Gastrocnemius medialis (tissue), 4 donors: ENCODE data around the gene SH3YL1. TPM values are rescaled to one million over a fixed set of nuclear protein-coding genes. Genes with fewer than 3 reads are reported as not detected.
A peak's percentile ranks its signal among the peaks of the same experiment; 100 is the strongest.

Experiments used
- ATAC-seq, 2 donors: fragments of 150-250 bp; one replicate each; pipeline ENCODE4 v1.9.1; 2016
- DNase-seq, 2 donors: peaks; one replicate each; pipeline ENCODE4 v3.0.0-alpha.2; 2019
- H3K27ac ChIP-seq, 4 donors: fragments of 200-600 bp; sonication (generic); 1 replicate in 1 of 4; 2 replicates in 3 of 4; pipeline ENCODE4 v1.5.1; 2016 to 2018; ENCODE audit warnings: mild to moderate bottlenecking in 2 of 4, moderate library complexity in 1 of 4
- H3K27me3 ChIP-seq, 3 donors: fragments of 200-600 bp; sonication (generic) in 2 of 3; 1 replicate in 1 of 3; 2 replicates in 2 of 3; pipeline versions ENCODE4 v1.5.1 to v1.6.0; 2016 to 2019; ENCODE audit warnings: mild to moderate bottlenecking in 1 of 3, moderate library complexity in 1 of 3
- H3K36me3 ChIP-seq, 2 donors: fragments of 200-600 bp; sonication (generic) in 1 of 2; one replicate each; pipeline ENCODE4 v1.5.1; 2017 to 2018
- H3K4me1 ChIP-seq, 2 donors: fragments of 200-600 bp; sonication (generic) in 1 of 2; one replicate each; pipeline ENCODE4 v1.5.1; 2016 to 2017; ENCODE audit warnings: mild to moderate bottlenecking in 2 of 2
- H3K4me3 ChIP-seq, 4 donors: fragments of 200-600 bp; sonication (generic) in 3 of 4; 1 replicate in 1 of 4; 2 replicates in 3 of 4; pipeline ENCODE4 v1.5.1; 2016 to 2019; ENCODE audit warnings: mild to moderate bottlenecking in 2 of 4
- H3K9me3 ChIP-seq, 3 donors: fragments of 200-600 bp; sonication (generic) in 2 of 3; 1 replicate in 1 of 3; 2 replicates in 2 of 3; pipeline ENCODE4 v1.5.1; 2016 to 2019
- POLR2A ChIP-seq, 2 donors: fragments of 450-650 bp; IDR thresholded peaks; one replicate each; pipeline ENCODE4 v1.6.1; 2017; ENCODE audit warnings: antibody characterized with exemption in 2 of 2, mild to moderate bottlenecking in 2 of 2, moderate library complexity in 2 of 2
- in situ Hi-C, 4 donors: fragments of 200-750 bp; cut with MboI; loops; one replicate each; pipeline versions ENCODE4 v1.15.0 to v1.8.0; 2017; ENCODE audit warnings: low sequenced_read_pairs in 4 of 4
- intact Hi-C: fragments of 100-400 bp; cut with DNase I; formaldehyde crosslinking; loops from one replicate; pipeline ENCODE4 v1.15.1; 2023; ENCODE audit warnings: low total_unique reads
- total RNA-seq, 4 donors: library from RNA; depleted of rRNA; stranded (reverse); fragments of >200 nt; gene quantifications; one replicate each; pipeline versions ENCODE4 v1.1.0 to v1.2.3, GENCODE V29; 2016
- TF ChIP-seq, protein P1 (sequence below), 5 experiments: fragments of 450-650 bp in 3 of 5; fragments of 200-600 bp in 2 of 5; sonication (generic) in 2 of 5; IDR thresholded peaks in 4 of 5; conservative IDR thresholded peaks in 1 of 5; 1 replicate in 4 of 5; 2 replicates in 1 of 5; pipeline ENCODE4 v1.5.1; 2016 to 2019; ENCODE audit warnings: antibody characterized with exemption in 5 of 5, mild to moderate bottlenecking in 3 of 5, moderate library complexity in 3 of 5

The SH3YL1 gene
- total RNA-seq, 4 donors from 2014 or later: 6.2 to 16.1 (median 8.5) TPM

DNA sequence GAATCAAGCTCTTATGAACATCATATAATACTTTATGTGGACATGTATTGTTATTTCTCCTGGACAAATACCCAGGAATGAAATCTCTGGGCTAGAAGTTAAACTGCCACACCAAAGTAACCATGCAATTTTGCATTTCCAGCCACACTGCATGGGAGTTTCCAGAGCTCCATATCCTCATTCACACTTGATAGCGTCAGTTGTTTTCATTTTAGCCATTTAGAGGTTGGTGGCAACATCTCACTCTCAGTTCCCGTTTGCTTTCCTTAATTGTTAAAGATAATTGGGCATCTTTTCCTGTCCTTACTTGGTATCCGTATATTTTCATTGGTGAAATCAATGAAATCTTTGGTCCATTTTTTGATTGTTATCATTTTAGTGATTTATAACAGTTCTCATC, 47.8 kb downstream of the SH3YL1 start:
- Histone ChIP-seq H3K27me3 (no peaks in the 10 kb centered on the region), H3K4me3 (no peak overlapping the region), H3K36me3 (peaks cover 0 to 25% of the 10 kb centered on the region in 2 donors), H3K4me1 (no peaks in the 10 kb centered on the region), H3K27ac (no peak overlapping the region), H3K9me3 (no peaks in the 10 kb centered on the region)
- in situ Hi-C loops (no loop called here), intact Hi-C loops (no loop called here)
- DNase-seq: no peak
- TF ChIP-seq POLR2A (IDR thresholded peaks at IDR 0.05): no peak
- TF ChIP-seq, protein P1, sequence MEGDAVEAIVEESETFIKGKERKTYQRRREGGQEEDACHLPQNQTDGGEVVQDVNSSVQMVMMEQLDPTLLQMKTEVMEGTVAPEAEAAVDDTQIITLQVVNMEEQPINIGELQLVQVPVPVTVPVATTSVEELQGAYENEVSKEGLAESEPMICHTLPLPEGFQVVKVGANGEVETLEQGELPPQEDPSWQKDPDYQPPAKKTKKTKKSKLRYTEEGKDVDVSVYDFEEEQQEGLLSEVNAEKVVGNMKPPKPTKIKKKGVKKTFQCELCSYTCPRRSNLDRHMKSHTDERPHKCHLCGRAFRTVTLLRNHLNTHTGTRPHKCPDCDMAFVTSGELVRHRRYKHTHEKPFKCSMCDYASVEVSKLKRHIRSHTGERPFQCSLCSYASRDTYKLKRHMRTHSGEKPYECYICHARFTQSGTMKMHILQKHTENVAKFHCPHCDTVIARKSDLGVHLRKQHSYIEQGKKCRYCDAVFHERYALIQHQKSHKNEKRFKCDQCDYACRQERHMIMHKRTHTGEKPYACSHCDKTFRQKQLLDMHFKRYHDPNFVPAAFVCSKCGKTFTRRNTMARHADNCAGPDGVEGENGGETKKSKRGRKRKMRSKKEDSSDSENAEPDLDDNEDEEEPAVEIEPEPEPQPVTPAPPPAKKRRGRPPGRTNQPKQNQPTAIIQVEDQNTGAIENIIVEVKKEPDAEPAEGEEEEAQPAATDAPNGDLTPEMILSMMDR (IDR thresholded peaks at IDR 0.05 in 4 of 5, conservative IDR thresholded peaks at IDR 0.05 in 1 of 5): no peak
- no peak for ATAC-seq

DNA sequence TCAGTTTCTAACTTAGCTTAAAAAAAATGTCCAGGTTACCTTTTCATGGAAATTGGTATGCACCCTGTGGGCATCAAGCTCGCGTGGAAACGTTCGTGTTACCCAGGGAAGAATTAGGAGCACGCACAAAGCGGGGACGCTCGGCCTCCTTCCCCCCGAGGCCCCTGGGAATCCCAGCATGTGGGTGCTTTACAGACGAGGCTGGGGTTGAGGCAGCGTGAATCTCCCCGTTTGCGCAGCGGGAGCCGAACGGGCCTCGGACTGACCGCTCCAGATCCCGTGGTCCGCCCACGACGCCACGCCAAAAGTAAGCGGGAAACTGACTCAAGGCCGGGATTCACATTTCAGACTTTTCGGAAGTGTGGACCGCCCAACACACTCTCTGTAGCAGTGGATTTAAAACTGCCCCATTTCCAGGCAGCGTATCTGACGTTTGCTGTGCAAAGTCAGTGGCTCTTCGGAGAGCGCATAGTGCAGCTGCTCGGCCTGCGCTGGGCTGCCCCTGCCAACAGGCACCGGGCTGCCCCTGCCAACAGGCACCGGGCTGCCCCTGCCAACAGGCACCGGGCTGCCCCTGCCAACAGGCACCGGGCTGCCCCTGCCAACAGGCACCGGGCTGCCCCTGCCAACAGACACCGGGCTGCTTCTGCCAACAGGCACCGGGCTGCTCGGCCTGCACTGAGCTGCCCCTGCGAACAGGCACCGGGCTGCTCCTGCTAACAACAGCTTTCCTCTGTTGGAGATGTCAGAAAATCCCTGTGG, 49.7 kb downstream of the SH3YL1 start:
- peak overlapping the region in 1 of 4 donors; percentile 11 for H3K4me3 ChIP-seq
- in situ Hi-C loops: no loop called here
- no peaks in the 10 kb centered on the region for H3K4me1 ChIP-seq
- no peaks in the 10 kb centered on the region for H3K27me3 ChIP-seq
- peak in 1 of 2 donors; percentile 79 for ATAC-seq
- DNase-seq: peak in 1 of 2 donors; percentile 58
- H3K27ac ChIP-seq: no peak overlapping the region
- peaks cover 0 to 25% of the 10 kb centered on the region in 2 donors for H3K36me3 ChIP-seq
- H3K9me3 ChIP-seq: no peaks in the 10 kb centered on the region
- TF ChIP-seq, protein P1 (IDR thresholded peaks at IDR 0.05 in 4 of 5, conservative IDR thresholded peaks at IDR 0.05 in 1 of 5): no peak
- TF ChIP-seq POLR2A (IDR thresholded peaks at IDR 0.05): no peak
- intact Hi-C loops: no loop called here

DNA sequence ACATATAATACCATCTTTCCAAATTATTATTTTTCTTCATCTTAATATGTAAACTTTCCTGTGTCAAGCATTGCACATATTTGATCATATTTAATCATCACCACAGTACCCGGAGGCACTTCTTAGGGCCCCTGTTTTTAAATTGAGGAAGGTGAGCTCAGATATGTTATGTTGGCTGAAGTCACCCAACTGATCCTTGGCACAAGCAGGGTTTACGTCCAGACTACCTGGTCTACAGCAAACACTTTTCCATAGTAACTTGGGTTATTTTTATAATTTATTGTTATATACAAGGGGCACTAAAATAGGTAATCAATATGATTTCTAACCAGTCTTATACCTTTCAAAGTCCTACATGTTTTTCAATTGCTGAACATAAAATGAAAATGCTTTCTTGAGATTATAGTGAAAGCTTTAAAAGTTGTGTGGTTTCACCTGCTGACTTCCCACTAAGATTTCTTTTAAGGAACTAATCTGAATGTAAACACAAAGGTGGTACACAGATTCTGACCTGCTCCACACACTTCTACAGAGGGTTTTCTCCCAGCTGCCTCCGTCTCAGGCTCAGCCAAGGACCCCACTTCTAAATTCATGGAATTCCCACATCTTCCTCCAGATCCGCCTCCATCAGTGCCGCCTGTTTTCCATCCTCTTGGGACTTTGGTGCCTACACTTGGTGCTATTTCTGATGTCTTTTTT, 52.2 kb downstream of the SH3YL1 start:
- Histone ChIP-seq H3K27ac (no peak overlapping the region), H3K9me3 (no peaks in the 10 kb centered on the region), H3K4me3 (no peak overlapping the region), H3K27me3 (no peaks in the 10 kb centered on the region), H3K36me3 (peaks cover 0 to under 1% of the 10 kb centered on the region in 2 donors), H3K4me1 (no peaks in the 10 kb centered on the region)
- ATAC-seq: no peak
- intact Hi-C loops: no loop called here
- DNase-seq: no peak
- no peak for TF ChIP-seq POLR2A (IDR thresholded peaks at IDR 0.05)
- TF ChIP-seq, protein P1 (IDR thresholded peaks at IDR 0.05 in 4 of 5, conservative IDR thresholded peaks at IDR 0.05 in 1 of 5): no peak
- in situ Hi-C loops: no loop called here

GRCh38 chr2:210660-211059, 53.2 kb downstream of the SH3YL1 start:
- TF ChIP-seq POLR2A (IDR thresholded peaks at IDR 0.05): no peak
- TF ChIP-seq, protein P1 (IDR thresholded peaks at IDR 0.05 in 4 of 5, conservative IDR thresholded peaks at IDR 0.05 in 1 of 5): no peak
- Histone ChIP-seq H3K27ac (no peak overlapping the region), H3K9me3 (no peaks in the 10 kb centered on the region), H3K4me1 (no peaks in the 10 kb centered on the region), H3K27me3 (peaks cover 0 to 5% (median 0%) of the 10 kb centered on the region in 3 donors), H3K36me3 (no peaks in the 10 kb centered on the region), H3K4me3 (no peak overlapping the region)
- in situ Hi-C loops (no loop called here), intact Hi-C loops (no loop called here)
- ATAC-seq (no peak), DNase-seq (no peak)
